Measurements from ENCODE around the gene LDB1.

DNA sequence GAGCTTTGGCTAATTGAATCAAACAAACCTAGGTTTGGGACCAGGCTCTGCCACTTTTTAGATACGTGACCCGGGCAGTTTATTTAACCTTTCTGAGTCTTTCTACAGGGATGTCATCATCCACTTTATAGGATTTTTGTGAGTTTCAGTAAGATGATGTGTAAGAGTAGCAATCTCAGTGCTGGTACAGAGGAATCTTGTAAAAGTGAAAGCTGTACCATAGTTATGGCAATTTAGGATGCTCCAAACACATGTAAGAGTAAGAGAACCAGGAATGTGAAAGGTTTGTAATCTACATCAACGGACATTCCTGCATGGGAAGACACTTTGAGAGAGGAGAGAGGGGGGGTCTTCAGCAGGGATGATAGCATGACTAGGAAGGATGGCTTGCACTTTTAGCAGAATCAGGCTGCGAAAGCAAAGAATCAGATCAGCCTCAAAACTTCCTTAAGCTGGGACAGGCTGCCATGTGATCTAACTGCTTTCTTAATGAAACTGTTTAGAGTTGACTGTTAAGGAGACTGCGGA lies 33.0 kb upstream of the LDB1 start:
- no peak for TF ChIP-seq BHLHE40 (IDR thresholded peaks at IDR 0.05; ENCODE audit: borderline replicate concordance)
- TF ChIP-seq SUZ12 (IDR thresholded peaks at IDR 0.05): no peak
- no peak for TF ChIP-seq CTBP1 (IDR thresholded peaks at IDR 0.05; ENCODE audit: borderline replicate concordance)
